ENCODE measurements around the gene COA7.
"Not testable (repeated sequence)": the region's sequence is repeated elsewhere in the genome, so short reads cannot be mapped to it uniquely, and the experiment has no call there.

The COA7 gene

DNA sequence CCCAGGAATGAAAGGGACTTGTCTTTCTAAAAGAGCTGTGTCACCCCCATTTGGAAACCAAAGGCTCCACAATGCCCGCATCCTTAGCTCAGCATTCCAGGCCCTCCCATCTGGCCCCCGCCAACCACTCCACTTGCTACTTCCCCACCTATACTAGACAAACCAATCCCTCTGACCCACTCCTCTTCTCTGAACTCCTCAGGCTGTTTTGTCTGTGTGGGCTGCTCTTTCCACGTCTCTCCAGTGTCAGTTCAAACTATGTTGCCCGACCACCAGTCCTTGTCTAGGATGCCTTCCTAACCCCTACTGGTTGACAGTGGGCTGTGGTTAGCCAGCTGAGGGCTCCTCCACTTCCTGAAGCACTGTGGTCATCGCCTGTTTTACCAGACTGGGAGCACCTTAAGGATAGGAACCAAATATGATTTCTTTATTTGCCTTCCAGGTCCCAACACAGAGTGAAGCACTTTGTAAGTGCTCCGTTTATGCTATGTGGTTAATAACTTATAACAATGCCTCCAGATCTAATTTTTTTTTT is 8.1 kb upstream of the COA7 start:
- no peak for DNase-seq (ENCODE audit: low spot score)

DNA sequence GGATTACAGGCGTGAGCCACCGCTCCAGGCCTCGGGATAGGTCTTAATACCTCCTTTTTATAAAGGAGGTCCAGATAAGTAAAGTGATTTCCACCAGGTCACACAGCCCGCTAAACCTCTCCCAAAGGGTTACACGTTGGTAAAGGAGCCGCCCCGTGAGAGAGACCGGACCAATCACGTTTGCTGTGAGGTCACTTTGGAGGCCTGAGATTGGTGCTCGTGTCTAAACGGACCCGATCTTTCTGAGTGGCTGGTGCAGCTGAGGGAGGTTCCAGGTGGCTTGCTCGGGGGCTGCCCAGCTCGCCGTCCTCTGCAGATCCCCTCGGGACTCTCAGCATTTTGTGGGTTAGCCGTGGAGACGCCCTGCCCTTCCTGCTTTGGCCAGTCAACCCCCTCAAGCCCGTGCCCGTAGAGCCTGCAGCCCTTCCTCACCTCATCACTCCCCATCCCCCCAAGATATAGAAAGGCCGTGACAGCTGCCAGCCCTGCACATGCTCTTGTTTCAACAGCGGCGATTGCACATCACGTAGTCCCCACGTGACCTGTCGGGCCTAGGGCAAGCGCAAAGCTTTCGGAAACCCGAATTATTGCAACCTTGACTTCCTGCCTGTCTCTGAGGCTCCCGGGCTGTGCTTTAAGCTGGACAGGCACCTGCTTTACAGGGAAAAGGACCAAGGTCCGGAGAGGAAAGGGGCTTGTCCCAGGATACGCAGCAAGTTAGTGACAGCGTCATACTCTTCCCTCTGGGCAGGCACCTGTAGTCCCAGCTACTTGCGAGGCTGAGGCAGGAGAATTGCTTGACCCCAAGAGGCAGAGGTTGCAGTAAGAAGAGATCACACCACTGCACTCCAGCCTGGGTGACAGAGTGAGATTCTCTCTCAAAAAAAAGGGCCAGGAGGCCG is 5.0 kb upstream of the COA7 start:
- DNase-seq (ENCODE audit: low spot score), result peak; percentile 95

DNA sequence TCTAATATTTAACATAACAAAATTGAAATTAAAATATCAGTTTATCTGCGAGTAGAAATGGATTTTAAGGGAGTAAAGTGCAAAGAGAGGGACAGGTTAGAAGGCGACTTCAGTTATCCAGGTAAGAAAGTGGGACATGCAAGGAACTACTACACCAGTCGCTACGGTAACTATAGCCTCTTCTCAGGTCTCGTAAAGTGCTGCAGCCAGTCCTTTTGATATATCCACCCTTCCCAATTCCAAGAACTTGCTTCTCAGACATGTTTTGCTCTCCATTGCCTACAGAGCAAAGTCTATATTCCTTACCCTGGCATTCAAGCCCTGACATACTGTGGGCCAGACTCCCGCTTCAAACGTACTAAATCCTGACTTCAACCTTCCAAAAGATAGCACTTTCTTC is 2.5 kb downstream of the COA7 start:
- no peak for DNase-seq (ENCODE audit: low spot score)

DNA sequence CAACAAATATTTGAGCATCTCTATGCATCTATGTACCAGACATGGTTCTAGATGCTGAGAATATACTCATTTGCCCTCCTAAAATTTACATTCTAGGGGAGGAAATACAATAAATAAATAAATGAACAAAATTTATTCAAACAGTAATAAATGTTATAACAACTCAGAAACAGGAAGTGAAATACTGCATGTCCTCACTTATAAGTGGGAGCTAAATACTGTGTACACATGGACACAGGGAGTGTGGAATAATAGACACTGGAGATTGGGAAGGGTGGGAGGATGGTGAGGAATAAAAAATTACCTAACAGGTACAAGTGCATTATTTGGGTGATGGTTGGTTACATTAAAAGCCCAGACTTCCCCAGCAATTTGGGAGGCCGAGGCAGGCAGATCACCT is 4.3 kb downstream of the COA7 start:
- DNase-seq (ENCODE audit: low spot score), result no peak

DNA sequence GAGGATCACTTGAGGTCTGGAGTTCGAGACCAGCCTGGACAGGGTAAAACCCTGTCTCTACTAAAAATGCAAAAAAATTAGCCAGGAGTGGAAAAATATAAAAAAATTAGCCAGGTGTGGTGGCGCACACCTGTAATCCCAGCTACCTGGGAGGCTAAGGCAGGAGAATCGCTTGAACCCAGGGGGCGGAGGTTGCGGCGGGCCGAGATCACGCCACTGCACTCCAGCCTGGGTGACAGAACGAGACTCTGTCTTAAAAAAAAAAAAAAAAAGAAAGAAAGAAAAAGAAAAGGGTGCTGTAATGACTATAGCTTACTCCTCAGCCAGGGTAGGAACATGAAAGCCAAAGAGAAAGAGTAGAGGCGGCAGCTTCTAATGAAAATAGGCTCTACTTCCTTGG is 4.8 kb downstream of the COA7 start:
- DNase-seq (ENCODE audit: low spot score), result not testable (repeated sequence)

DNA sequence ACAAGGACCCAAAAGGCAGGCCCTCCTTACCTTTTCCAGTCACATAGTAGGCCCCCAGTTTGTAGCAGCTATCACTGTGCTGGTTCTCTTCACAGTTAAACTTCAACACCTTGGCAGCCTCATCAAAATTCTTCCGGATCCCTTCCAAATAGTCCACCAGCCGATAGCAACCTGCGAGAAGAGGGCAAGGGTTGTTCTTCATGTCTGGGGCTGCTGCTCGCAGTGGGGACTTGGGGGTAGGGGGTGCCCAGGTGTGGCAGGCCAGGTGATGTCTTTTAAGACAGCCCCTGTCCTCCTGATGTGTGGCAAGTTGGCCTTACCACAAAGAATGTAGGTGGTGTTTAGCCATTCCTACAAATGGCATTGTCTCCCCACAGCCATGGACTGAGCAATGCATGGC is 5.5 kb downstream of the COA7 start:
- no peak for DNase-seq (ENCODE audit: low spot score)

- DNase-seq (ENCODE audit: low spot score), result no peak
Observed at GRCh38 chr1:52691821-52692220, 6.3 kb downstream of the COA7 start.

DNA sequence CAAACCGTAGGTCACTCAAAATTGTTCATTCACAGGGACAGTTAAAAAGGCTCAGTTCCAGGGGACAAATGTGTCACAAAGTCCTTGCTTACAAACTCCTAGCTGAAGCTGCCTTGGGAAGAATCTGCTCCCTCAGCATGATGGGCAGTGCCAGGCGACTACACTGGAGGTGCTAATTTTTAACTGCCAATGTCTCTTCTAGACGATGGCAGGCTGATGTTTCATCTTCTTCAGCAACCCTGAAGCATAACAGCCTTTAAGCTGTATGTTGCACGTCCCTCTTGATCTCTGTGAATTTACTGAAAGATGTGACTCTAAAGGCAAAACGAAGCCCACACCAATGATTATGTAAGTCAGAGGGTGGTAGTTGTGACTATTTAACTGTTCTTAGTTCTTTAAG is 11.3 kb downstream of the COA7 start:
- no peak for DNase-seq (ENCODE audit: low spot score)

- DNase-seq (ENCODE audit: low spot score), result peak; percentile 56
Observed at GRCh38 chr1:52686261-52686751, 11.8 kb downstream of the COA7 start.

DNA sequence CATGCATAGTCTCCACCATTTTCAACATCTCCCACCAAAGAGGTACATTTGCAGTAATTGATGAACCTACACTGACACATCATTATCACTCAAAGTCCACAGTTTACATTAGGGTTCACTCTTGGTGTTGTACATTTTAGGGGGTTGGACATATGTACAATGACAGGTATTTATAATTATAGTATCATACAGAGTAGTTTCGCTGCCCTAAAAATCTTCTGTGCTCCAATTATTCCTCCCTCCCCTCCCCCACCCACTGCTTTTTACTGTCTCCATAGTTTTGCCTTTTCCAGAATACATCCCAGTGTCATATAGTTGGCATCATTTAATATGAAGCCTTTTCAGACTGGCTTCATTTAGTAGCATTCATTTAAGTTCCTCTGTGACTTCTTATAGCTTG is 13.6 kb downstream of the COA7 start:
- no peak for DNase-seq (ENCODE audit: low spot score)

DNA sequence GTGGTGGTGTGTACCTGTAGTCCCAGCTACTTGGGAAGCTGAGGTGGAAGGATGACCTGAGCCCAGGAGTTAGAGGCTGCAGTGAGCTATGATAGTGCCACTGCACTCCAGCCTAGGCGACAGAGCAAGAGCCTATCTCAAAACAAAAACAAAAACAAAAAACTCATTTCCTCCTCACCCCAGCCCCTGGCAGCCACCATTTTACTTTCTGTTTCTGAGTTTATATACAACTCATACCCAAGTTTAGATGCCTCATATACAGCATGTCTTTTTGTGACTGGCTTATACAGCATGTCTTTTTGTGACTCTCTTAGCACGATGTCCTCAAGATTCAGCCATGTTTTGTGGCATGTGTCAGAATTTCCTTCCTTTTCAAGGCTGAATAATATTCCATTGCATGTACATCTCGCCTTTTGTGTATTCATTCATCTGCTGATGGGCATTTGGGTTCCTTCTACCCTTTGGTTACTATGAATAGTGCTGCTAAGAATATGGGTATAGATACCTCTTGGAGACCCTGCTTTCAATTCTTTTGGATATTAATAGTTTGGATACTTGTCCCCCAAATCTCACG is 14.7 kb downstream of the COA7 start:
- DNase-seq (ENCODE audit: low spot score), result no peak

DNA sequence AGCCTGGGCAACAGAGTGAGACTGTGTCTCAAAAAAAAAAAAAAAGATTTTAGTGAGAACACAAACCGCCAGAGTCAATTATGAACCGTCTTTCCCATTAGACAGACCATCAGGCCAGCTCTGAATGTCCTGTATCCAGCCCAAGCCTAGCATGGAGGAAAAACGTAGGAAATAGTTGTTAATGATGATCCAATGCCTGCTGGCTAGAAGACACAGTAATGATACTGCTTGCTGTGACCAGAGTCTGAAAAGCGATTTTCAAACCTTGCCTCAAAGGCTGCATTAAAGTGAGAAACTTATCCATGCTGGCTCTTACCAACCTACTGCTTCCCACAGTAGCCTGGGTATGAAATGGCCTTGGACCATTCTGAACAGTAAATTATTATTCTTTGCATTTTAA is 17.0 kb downstream of the COA7 start:
- DNase-seq (ENCODE audit: low spot score), result no peak

DNA sequence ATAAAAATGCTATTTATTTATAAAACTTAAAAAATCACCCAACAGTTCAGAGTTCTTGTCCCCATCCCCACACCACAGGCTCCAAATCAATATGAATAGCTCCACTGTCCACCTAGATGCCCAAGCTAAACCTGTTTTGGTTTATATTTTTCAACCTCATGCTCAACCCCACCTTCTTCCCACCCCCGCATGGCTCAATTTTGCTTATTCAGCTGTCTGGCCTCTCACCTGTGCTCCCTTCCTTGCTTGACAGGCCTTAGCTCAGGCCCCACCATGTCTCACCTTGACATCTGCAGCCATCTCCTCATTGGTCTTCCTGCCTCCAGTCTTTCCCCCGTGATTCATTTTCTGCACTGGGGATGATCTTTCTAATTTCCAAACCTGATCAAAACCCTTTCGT is 17.8 kb downstream of the COA7 start:
- no peak for DNase-seq (ENCODE audit: low spot score)

DNA sequence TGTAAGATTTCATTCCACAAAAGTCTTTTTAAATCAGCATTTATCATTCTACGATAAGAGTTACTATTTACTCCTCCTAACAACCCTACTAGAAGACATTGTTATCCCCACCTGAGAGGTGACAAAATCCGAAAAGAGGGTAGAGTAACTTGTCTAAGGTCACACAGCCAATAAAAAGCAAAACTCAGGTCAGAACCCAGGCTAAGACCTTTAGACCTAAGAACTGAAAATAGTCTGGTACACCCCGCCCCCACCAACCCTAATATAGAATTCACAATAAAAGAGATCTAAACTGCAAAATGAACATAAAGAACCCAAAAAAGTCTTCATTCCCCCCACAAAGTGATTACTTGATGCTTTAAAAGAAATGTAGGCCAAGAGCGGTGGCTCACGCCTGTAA is 18.6 kb downstream of the COA7 start:
- DNase-seq (ENCODE audit: low spot score), result no peak

- DNase-seq (ENCODE audit: low spot score), result no peak
Observed at GRCh38 chr1:52679048-52679447, 19.1 kb downstream of the COA7 start.

DNA sequence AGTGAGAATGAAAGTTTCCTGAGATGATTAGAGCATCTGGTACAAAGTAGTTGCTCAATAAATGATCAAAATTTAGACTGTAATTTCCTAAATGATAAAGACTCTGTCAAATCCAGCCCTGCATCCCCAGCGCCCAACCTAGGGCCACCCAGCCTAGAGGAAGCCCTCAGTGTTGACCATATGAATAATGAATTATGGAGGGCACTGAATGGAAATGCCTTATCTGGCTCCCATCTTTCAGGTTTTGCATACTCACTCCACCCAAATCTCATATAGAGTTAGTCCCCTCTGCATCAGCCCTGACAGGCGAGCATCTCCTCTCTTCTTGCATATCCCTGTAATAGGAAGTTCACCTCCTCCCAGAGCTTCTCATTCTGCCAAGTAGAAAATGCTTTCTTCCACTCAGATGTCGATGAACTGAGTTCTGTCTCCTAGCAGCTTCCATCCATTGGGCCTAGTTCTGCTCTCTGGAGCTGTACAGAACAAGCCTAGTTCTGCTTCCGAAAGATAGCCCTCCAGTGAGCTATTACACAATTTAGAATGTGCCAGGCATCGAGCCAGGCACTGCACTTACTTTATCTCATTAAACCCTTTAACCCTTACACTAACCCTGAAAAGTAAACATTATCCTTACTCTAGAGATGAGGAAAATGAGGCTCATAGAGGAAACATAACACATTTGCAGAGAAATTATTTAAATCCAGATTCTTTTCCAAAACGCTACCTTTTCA is 20.9 kb downstream of the COA7 start:
- DNase-seq (ENCODE audit: low spot score), result no peak

DNA sequence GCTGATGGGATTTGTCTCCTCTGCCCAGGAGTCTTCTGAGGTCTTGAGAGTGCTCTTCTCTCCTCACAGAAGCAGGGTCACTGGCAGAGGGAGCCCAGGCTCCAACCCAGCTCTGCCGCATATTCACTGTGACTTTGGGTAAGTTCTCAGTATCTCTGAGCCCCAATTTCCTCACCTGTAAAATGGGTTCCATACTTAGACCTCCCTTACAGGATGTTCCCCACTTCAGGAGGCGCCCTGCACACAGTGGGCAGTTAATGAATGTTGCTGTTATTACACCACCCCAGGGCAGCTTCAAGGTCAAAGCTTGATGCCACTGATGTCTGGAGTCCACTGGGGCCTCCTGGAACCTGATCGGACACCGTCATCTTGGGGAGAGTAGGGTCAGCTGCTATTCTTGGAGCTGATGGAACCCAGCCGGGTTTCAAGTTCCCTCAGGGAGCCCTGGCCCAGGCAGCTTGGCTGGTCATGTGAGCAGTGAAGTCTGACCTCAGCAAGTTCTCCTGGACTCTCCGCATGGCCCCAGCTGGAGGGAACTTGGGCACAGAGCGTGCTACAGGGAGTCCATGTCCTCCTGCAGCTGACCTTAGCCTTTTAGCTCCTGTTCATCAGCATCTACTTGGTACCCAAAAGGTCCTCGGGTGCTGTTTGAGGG is 21.8 kb downstream of the COA7 start:
- peak; percentile 45 for DNase-seq (ENCODE audit: low spot score)

DNA sequence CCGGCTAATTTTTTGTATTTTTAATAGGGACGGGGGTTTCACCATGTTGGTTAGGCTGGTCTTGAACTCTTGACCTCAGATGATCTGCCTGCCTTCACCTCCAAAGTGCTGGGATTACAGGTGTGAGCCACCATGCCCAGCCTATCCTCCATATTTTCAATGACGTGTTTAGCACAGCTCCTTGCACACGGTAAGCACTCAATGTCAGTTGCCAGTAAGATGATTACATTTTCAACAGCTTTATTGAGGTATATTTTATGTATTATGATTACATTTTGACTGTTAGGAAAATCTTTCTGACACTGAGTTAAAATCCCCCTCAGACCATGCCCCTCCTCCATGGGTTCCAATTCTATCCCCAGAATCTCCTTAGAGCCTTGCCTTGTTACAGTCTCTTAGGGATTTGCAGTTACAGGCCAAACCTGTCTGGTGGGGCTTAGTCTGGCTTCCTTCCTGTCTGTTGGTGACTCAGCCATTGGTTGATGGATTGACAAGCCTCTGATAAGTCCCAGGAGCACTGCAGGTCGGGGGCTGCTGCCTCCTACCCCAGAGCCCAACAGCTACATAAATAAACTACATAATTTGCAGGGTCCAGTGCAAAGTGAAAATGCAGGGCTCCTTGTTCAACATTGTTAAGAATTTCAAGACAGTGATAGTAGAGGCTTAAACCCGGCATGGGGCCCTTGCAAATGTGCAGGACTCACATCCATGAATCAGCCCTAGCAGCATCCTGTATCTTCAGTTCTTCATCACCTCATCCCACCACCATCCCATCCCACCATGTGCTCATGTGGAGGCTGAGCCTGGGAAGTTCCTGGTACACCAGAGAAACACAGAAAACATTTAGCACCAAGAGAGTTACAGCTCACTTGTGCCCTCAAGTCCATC is 23.4 kb downstream of the COA7 start:
- DNase-seq (ENCODE audit: low spot score), result no peak

DNA sequence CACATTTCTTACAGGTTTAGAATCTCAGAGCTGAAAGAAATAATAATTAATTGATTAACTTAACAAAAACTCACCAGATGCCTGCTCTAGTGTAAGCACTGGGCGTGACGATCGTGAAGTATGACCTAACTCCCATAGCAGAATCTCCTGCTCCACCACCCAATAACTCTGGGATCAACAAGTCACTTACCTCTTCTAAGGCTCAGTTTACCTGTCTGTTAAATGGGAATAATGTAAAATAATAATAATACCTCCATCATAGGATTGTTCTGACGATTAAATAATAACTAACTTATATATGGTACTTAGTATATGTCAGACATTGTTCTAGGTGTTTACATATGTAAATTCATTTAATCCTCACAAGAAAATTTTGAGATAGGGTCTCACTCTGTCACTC is 24.6 kb downstream of the COA7 start:
- no peak for DNase-seq (ENCODE audit: low spot score)

GRCh38 chr1:52672946-52673345 is 25.2 kb downstream of the COA7 start:
- DNase-seq (ENCODE audit: low spot score), result no peak

DNA sequence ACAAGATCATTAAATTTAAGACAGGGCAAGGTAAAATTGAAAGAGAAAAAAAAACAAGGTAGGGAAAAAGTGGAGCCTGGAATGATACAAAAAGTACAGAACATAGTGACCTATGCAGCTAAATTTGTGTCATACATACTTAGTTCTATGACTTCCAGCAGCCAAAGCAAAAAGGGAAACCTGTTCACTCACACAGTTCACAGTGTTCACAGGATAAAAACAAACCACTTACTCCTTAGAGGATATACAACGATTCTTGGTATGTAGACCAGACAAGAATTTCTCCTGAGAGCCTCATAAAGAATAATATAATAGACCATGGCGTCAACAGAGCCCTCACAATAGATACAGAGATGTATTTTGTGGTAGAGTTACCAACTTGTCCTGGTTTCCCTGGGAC is 27.5 kb downstream of the COA7 start:
- DNase-seq (ENCODE audit: low spot score), result no peak
